NT2/D1 (cell line): ENCODE results near the gene FBXW11.
"Not testable (repeated sequence)": the region's sequence is repeated elsewhere in the genome, so short reads cannot be mapped to it uniquely, and the experiment has no call there.

Experiments
- DNase-seq: peaks from one replicate; pipeline ENCODE4 v3.0.0-alpha.2; 2011; ENCODE audit warnings: low read depth, low spot score
- H3K27me3 ChIP-seq: 2 replicates; pipeline ENCODE4 v1.6.0; 2011; ENCODE audit warnings: mild to moderate bottlenecking; ENCODE audit not compliant: insufficient read length, insufficient read depth
- H3K36me3 ChIP-seq: 2 replicates; pipeline ENCODE4 v1.6.1; 2011; ENCODE audit warnings: mild to moderate bottlenecking, low read length, mixed read lengths; ENCODE audit not compliant: insufficient read depth, insufficient read length
- H3K4me1 ChIP-seq: 2 replicates; pipeline ENCODE4 v1.5.1; 2011; ENCODE audit not compliant: insufficient read depth, insufficient read length
- H3K4me3 ChIP-seq: 2 replicates; pipeline ENCODE4 v1.5.1; 2011; ENCODE audit warnings: low read depth; ENCODE audit not compliant: insufficient read length
- H3K9ac ChIP-seq: 2 replicates; pipeline ENCODE4 v1.6.0; 2011; ENCODE audit warnings: low read depth; ENCODE audit not compliant: insufficient read length
- H3K9me3 ChIP-seq: 2 replicates; pipeline ENCODE4 v1.5.1; 2011; ENCODE audit warnings: mild to moderate bottlenecking, low read length; ENCODE audit not compliant: insufficient read depth
- SUZ12 ChIP-seq: IDR thresholded peaks from 2 replicates; pipeline ENCODE4 v1.6.1; 2011; ENCODE audit not compliant: insufficient read length, insufficient read depth; ENCODE audit errors: extremely low read depth
- YY1 ChIP-seq: IDR thresholded peaks from 2 replicates; pipeline ENCODE4 v1.6.1; 2011; ENCODE audit not compliant: insufficient read length, insufficient read depth
- ZNF274 ChIP-seq: IDR thresholded peaks from 2 replicates; pipeline ENCODE4 v1.6.1; 2011; ENCODE audit warnings: mild to moderate bottlenecking, low read depth, low read length

FBXW11 gene

GRCh38 chr5:171981847-171982246 is 24.6 kb downstream of the FBXW11 start:
- no peak for DNase-seq
- Histone ChIP-seq H3K4me3 (no peak overlapping the region), H3K36me3 (peaks cover 11% of the 10 kb centered on the region), H3K4me1 (no peaks in the 10 kb centered on the region), H3K9ac (no peak overlapping the region), H3K27me3 (no peaks in the 10 kb centered on the region), H3K9me3 (peaks cover 43% of the 10 kb centered on the region)
- TF ChIP-seq SUZ12: no peak
- TF ChIP-seq YY1: no peak
- no peak for TF ChIP-seq ZNF274

GRCh38 chr5:171980792-171981191 is 25.6 kb downstream of the FBXW11 start:
- Histone ChIP-seq H3K36me3 (peaks cover 7% of the 10 kb centered on the region), H3K27me3 (no peaks in the 10 kb centered on the region), H3K4me1 (no peaks in the 10 kb centered on the region), H3K4me3 (no peak overlapping the region), H3K9ac (no peak overlapping the region), H3K9me3 (peaks cover 43% of the 10 kb centered on the region)
- DNase-seq: peak; percentile 61
- TF ChIP-seq YY1 (no peak), ZNF274 (no peak), SUZ12 (no peak)

DNA sequence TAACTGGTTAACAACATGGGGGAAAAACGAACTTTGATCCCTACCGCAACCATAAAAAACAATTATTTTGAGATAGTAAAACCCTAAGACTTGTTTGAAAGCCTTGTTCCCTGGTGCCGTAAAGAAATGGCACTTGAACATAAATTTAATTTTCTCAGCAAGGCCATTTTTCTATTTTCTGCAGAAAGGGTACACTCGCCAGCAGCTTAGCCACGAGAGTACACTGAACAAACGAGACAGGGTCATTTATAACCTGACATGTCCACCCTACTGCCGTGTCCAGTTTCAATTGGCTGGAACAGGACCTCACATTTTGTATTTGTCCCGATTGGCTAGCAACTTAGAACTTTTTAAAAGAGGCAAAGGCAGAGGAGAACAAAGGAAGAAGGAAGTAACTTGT is 26.8 kb downstream of the FBXW11 start:
- Histone ChIP-seq H3K27me3 (no peaks in the 10 kb centered on the region), H3K4me1 (no peaks in the 10 kb centered on the region)
- TF ChIP-seq ZNF274: no peak
- TF ChIP-seq YY1: no peak
- no peak for TF ChIP-seq SUZ12

DNA sequence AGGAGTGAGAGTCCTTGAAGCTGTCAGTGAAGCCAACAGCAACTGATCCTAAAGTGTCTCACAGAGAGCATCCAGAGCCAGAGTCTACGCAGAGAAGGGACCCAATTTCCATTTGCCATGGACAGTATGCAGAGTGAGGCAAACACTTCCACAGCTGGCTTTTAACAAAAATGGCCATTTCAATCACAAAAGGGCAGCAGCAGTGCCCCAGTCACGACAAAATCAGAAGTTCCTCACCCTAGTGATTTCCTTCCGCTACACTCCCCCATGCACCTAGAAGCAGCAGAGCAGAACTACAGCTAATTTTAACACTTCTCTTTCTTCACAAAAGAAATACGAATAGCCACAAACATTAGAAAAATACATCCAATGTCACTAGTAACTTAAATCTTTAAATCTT is 27.9 kb downstream of the FBXW11 start:
- peaks cover 7% of the 10 kb centered on the region for H3K36me3 ChIP-seq
- H3K9me3 ChIP-seq: peaks cover 43% of the 10 kb centered on the region

More for the DNA sequence above, 26.8 kb downstream of the FBXW11 start:
- no peak overlapping the region for H3K4me3 ChIP-seq
- no peak for DNase-seq
- H3K9ac ChIP-seq: no peak overlapping the region
- H3K9me3 ChIP-seq: peaks cover 43% of the 10 kb centered on the region
- H3K36me3 ChIP-seq: peaks cover 7% of the 10 kb centered on the region

GRCh38 chr5:171978016-171978415 is 28.4 kb downstream of the FBXW11 start:
- Histone ChIP-seq H3K9ac (no peak overlapping the region), H3K27me3 (no peaks in the 10 kb centered on the region), H3K9me3 (peaks cover 43% of the 10 kb centered on the region), H3K4me1 (no peaks in the 10 kb centered on the region), H3K4me3 (no peak overlapping the region), H3K36me3 (peaks cover 6% of the 10 kb centered on the region)
- TF ChIP-seq ZNF274: no peak
- no peak for TF ChIP-seq YY1
- no peak for TF ChIP-seq SUZ12
- no peak for DNase-seq

More for the DNA sequence above, 27.9 kb downstream of the FBXW11 start:
- TF ChIP-seq ZNF274: no peak
- TF ChIP-seq SUZ12: no peak
- TF ChIP-seq YY1: no peak
- no peaks in the 10 kb centered on the region for H3K4me1 ChIP-seq
- H3K9ac ChIP-seq: no peak overlapping the region
- no peaks in the 10 kb centered on the region for H3K27me3 ChIP-seq
- no peak overlapping the region for H3K4me3 ChIP-seq
- DNase-seq: no peak

DNA sequence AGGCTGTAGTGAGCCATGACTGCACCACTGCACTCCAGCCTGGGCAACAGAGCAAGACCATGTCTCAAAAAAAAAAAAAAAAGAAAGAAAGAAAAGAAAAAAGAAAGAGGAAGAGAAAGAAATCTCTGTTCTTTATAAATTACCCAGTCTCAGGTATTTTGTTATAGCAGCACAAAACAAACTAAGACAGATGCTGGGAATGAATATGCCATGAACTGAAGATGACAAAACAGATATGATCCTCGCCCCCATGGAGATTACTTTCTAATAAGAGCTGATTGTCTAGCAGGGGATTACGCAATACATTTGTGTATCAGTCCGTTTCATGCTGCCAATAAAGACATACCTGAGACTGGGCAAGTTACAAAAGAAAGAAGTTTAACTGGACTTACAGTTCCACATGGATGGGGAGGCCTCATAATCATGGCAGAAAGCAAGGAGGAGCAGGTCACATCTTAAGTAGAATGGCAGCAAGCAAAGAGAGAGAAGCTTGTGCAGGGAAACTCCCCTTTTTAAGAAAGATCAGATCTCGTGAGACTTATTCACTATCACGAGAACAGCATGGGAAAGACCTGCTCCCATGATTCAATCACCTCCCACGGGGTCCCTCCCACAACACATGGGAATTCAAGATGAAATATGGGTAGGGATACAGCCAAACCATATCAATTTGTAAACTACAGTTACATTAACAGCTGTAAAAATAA is 29.0 kb downstream of the FBXW11 start:
- H3K27me3 ChIP-seq, DNase-seq, H3K4me1 ChIP-seq, H3K9ac ChIP-seq, H3K36me3 ChIP-seq, H3K4me3 ChIP-seq: not testable (repeated sequence)
- peaks cover 43% of the 10 kb centered on the region for H3K9me3 ChIP-seq

DNA sequence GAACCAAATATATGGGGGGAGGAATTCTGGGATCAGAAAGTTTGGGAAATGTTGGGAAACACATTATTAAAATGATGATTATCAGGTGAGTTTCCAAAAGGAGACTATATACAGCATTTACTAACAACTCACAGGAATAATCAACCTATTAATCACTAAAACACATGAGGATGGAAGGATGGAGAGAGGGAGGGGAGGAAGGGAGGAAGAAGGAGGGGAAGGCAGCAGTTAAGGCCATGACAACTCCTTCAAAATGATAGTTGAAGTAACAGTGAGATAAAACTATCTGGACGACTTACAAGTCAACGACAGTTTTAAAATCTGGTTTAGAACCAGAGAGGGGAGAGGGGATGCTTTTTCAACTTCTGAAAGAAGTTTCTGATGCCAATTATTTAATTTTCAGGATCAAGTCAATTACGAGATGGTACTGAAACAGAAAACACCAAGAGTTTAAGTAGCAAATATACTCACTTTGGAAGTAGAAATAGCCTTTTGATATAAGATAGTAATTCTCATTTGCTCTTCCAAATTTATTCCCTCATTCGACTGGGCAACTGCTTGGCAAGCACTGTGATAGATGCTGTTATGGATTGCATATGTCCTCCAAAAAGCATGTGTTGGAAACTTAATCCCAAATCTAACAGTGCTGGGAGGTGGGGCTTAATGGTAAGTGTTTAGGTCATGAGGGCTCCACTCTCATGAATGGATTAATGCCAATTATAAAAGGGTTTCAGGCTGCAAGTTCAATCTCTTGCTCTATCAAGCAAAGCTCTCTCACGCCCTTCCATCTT is 30.4 kb downstream of the FBXW11 start:
- TF ChIP-seq ZNF274 (no peak), YY1 (no peak), SUZ12 (no peak)

More for the DNA sequence above, 30.4 kb downstream of the FBXW11 start:
- Histone ChIP-seq H3K4me3 (no peak overlapping the region), H3K27me3 (no peaks in the 10 kb centered on the region), H3K36me3 (peaks cover 2% of the 10 kb centered on the region), H3K9me3 (peaks cover 34% of the 10 kb centered on the region), H3K4me1 (no peaks in the 10 kb centered on the region), H3K9ac (no peak overlapping the region)
- DNase-seq: no peak
